Ovary (tissue), 3 donors: ENCODE results near the gene CERKL.

ENCODE experiments used
- CTCF ChIP-seq, 3 donors: fragments of 450-650 bp in 2 of 3; fragments of 200-600 bp in 1 of 3; IDR thresholded peaks; one replicate each; pipeline versions ENCODE4 v1.5.1 to v1.8.0; 2016 to 2022; ENCODE audit warnings: antibody characterized with exemption in 3 of 3, mild to moderate bottlenecking in 1 of 3
- POLR2A ChIP-seq: fragments of 450-650 bp; IDR thresholded peaks from one replicate; pipeline ENCODE4 v1.6.1; 2017; ENCODE audit warnings: antibody characterized with exemption, mild to moderate bottlenecking, moderate library complexity
- donor health status: DM: no; HTN: no; CAD: no.

- no peak for TF ChIP-seq CTCF (IDR thresholded peaks at IDR 0.05)
- no peak for TF ChIP-seq POLR2A
Measured at GRCh38 chr2:181576431-181576830, 80.5 kb downstream of the CERKL start.
